Testis (tissue), 3 donors: ENCODE measurements around the gene TECTA. TPM values are rescaled to one million over a fixed set of nuclear protein-coding genes. Genes with fewer than 3 reads are reported as not detected.

Source experiments
- DNase-seq: peaks from one replicate; pipeline ENCODE4 v3.0.0-alpha.2; 2019
- H3K27ac ChIP-seq, 2 donors: fragments of 200-600 bp; sonication (generic); one replicate each; pipeline ENCODE4 v1.5.1; 2019
- H3K27me3 ChIP-seq: fragments of 200-600 bp; sonication (generic); one replicate; pipeline ENCODE4 v1.5.1; 2019
- H3K36me3 ChIP-seq: fragments of 200-600 bp; sonication (generic); one replicate; pipeline ENCODE4 v1.5.1; 2017; ENCODE audit warnings: low read depth; ENCODE audit errors: missing control alignments
- H3K4me1 ChIP-seq: fragments of 200-600 bp; sonication (generic); one replicate; pipeline ENCODE4 v1.5.1; 2019
- H3K4me3 ChIP-seq, 2 donors: fragments of 200-600 bp; sonication (generic); one replicate each; pipeline ENCODE4 v1.5.1; 2017 to 2019
- H3K9me3 ChIP-seq: fragments of 200-600 bp; sonication (generic); one replicate; pipeline ENCODE4 v1.5.1; 2017
- POLR2A ChIP-seq: fragments of 450-650 bp; IDR thresholded peaks from one replicate; pipeline ENCODE4 v1.6.1; 2017; ENCODE audit warnings: antibody characterized with exemption, mild to moderate bottlenecking, moderate library complexity
- WGBS, 2 donors: methylation state at CpG; one replicate each; pipeline ENCODE4 v1.1.5; 2018; 5-methylcytosine and 5-hydroxymethylcytosine counted together
- intact Hi-C: fragments of 100-400 bp; cut with DNase I; formaldehyde crosslinking; loops from one replicate; pipeline ENCODE4 v1.15.1; 2023; ENCODE audit warnings: low total_unique reads
- polyA plus RNA-seq: library from polyadenylated mRNA; stranded (reverse); fragments of 350-450 nt; fragmentation: Illumina TruSeq; extraction: RNeasy Lipid Tissue Mini Kit (QIAGEN cat#74804); gene quantifications from one replicate; pipeline ENCODE4 v1.2.3, GENCODE V29; 2014; ENCODE audit warnings: low read depth, low replicate concordance; ENCODE audit not compliant: insufficient read depth
- total RNA-seq, 2 donors: library from RNA; depleted of rRNA; stranded (reverse); fragments of >200 nt; gene quantifications; one replicate each; pipeline ENCODE4 v1.2.3, GENCODE V29; 2016
- TF ChIP-seq, protein P1 (sequence below), 3 experiments: fragments of 450-650 bp in 2 of 3; fragments of 200-600 bp in 1 of 3; sonication (generic) in 1 of 3; IDR thresholded peaks; one replicate each; pipeline ENCODE4 v1.5.1; 2016 to 2019; ENCODE audit warnings: antibody characterized with exemption in 3 of 3, mild to moderate bottlenecking in 2 of 3, moderate library complexity in 1 of 3

TECTA gene
- total and polyA plus RNA-seq, 3 donors from 2014 or later: 2.5 to 4.6 (median 3.1) TPM

DNA sequence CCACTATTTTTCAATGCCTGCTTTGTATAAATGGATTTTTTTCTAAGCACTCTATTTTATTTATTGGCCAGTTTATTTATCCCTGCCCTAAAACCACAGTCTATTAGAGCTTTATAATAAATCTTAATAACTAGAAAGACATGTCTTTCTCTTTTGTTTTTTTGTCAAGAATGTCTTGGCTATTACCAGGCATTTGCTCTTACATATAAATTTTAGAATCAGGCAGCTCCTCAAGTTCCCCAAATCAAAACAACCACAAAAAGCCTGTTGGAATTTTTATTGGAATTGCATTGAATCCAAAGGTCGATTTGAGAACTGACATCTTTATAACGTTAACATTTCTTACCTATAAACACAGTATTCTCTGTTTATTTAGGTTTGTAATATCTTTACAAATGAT lies 105.8 kb downstream of the TECTA start:
- Histone ChIP-seq H3K4me3 (no peak overlapping the region), H3K27ac (no peak overlapping the region), H3K27me3 (no peaks in the 10 kb centered on the region), H3K4me1 (peaks cover 6% of the 10 kb centered on the region), H3K9me3 (no peaks in the 10 kb centered on the region), H3K36me3 (no peaks in the 10 kb centered on the region)
- DNase-seq: no peak
- TF ChIP-seq POLR2A: no peak
- TF ChIP-seq, protein P1, sequence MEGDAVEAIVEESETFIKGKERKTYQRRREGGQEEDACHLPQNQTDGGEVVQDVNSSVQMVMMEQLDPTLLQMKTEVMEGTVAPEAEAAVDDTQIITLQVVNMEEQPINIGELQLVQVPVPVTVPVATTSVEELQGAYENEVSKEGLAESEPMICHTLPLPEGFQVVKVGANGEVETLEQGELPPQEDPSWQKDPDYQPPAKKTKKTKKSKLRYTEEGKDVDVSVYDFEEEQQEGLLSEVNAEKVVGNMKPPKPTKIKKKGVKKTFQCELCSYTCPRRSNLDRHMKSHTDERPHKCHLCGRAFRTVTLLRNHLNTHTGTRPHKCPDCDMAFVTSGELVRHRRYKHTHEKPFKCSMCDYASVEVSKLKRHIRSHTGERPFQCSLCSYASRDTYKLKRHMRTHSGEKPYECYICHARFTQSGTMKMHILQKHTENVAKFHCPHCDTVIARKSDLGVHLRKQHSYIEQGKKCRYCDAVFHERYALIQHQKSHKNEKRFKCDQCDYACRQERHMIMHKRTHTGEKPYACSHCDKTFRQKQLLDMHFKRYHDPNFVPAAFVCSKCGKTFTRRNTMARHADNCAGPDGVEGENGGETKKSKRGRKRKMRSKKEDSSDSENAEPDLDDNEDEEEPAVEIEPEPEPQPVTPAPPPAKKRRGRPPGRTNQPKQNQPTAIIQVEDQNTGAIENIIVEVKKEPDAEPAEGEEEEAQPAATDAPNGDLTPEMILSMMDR (IDR thresholded peaks at IDR 0.05): no peak
- WGBS, 2 donors: 41 to 48% methylated on average over 2 of the region's 2 CpGs
- intact Hi-C loops: no loop called here

DNA sequence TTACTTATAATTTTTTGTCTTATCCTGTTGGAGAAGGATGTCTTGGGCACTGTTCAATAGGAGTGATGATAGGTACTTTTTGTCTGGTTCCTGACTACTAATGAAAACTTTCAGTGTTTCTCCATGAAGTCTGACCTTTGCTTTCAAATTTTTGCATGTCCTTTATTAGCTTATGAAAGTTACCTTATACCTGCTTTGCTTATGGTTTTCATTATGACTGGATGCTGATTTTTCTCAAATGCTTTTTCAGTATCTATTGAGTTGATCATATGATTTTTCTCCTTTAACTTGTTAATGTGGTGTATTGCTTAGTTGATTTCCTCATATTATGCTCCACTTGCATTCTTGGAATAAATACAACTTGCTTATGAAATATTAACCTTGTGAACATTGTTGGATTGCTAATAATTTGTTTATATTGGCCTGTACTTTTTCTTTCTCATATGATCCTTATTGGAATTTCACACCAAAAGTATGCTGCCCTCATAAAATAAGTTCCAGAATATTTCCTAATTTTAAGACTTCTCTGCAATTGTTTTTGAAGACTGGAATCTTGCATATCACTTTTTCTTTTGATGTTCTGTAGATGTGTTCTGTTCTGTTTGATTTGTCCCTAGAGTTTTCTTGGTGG lies 106.6 kb downstream of the TECTA start:
- no peak overlapping the region for H3K27ac ChIP-seq
- H3K27me3 ChIP-seq: no peaks in the 10 kb centered on the region
- H3K36me3 ChIP-seq: no peaks in the 10 kb centered on the region
- no peak for DNase-seq
- TF ChIP-seq, protein P1 (IDR thresholded peaks at IDR 0.05): no peak
- TF ChIP-seq POLR2A: no peak
- no peak overlapping the region for H3K4me3 ChIP-seq
- H3K4me1 ChIP-seq: peaks cover 6% of the 10 kb centered on the region
- H3K9me3 ChIP-seq: no peaks in the 10 kb centered on the region
- intact Hi-C loops: no loop called here

DNA sequence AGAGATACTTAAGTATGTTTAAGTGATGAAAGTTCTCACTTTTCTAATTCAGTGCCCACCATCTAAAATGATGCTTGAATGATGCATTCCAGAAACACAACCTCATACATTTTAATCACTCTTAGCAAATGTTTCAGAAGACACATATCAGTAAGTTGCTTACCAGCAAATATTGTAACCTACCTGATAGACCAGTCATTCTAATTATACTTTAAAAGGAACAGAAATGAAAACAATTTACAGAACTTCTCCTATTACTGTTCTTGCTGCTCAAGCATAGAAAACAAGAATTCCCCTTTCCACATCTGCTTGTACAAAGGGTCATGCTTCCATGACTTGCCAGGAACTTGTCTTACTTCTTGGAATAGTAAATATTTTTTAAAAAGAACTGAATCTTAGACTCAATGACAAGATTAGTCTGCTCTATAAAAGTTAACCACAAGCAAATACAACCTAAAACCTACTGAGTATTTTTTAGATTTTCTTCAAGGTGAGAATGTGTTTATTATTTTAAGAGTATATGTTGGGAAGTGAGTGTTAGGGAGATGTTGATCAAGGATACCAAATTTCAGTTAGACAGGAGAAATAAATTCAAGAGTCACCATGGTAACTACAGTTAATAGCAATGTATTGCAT lies 109.5 kb downstream of the TECTA start:
- H3K9me3 ChIP-seq: no peaks in the 10 kb centered on the region
- H3K4me1 ChIP-seq: peaks cover 6% of the 10 kb centered on the region
- no peaks in the 10 kb centered on the region for H3K36me3 ChIP-seq
- intact Hi-C loops: no loop called here
- H3K27me3 ChIP-seq: no peaks in the 10 kb centered on the region
- no peak for TF ChIP-seq POLR2A
- TF ChIP-seq, protein P1 (IDR thresholded peaks at IDR 0.05): no peak
- no peak overlapping the region for H3K4me3 ChIP-seq
- H3K27ac ChIP-seq: no peak overlapping the region
- no peak for DNase-seq

DNA sequence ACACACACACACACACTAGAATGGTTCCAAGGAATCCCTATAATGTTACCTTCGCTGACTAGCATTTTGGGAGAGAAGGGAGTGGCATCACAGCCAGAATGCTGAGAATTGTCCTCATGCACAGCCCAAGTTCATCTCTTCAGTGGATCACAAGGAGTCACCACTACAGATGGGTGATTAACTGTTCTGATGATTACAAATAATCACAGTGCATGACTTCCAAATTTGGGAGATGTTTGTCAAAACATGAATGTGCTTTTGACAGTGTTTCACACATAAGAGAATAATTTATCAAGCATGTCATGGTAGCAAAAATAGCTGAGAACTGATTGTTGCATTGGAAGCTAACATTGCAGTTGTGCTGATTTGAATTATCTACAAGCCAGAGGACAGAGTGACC lies 110.6 kb downstream of the TECTA start:
- intact Hi-C loops: no loop called here
- peaks cover 6% of the 10 kb centered on the region for H3K4me1 ChIP-seq

More for the DNA sequence above, 110.6 kb downstream of the TECTA start:
- H3K36me3 ChIP-seq: no peaks in the 10 kb centered on the region
- H3K9me3 ChIP-seq: no peaks in the 10 kb centered on the region
- no peak for DNase-seq
- WGBS, 2 donors: 100% methylated on average over 1 of the region's 1 CpG
- no peak overlapping the region for H3K4me3 ChIP-seq
- no peaks in the 10 kb centered on the region for H3K27me3 ChIP-seq
- H3K27ac ChIP-seq: no peak overlapping the region
- TF ChIP-seq, protein P1 (IDR thresholded peaks at IDR 0.05): no peak
- no peak for TF ChIP-seq POLR2A
